ENCODE data around the gene GUK1.

The GUK1 gene

GRCh38 chr1:228136901-228137300 lies 3.2 kb upstream of the GUK1 start:
- no peak for DNase-seq

GRCh38 chr1:228139406-228139930 lies 611 bp upstream of the GUK1 start:
- DNase-seq, result no peak

GRCh38 chr1:228140724-228141225 lies 696 bp downstream of the GUK1 start:
- no peak for DNase-seq

- no peak for DNase-seq
These were observed 1.4 kb downstream of the GUK1 start for GRCh38 chr1:228141226-228142044.

GRCh38 chr1:228142155-228142691 lies 2.1 kb downstream of the GUK1 start:
- DNase-seq, result no peak

- no peak for DNase-seq
These were observed 2.6 kb downstream of the GUK1 start for GRCh38 chr1:228142701-228143136.

- DNase-seq, result no peak
These were observed 3.6 kb downstream of the GUK1 start for GRCh38 chr1:228143480-228144192.

- no peak for DNase-seq
These were observed 4.3 kb downstream of the GUK1 start for GRCh38 chr1:228144193-228144992.

GRCh38 chr1:228144993-228145343 lies 4.9 kb downstream of the GUK1 start:
- no peak for DNase-seq

- no peak for DNase-seq
These were observed 5.7 kb downstream of the GUK1 start for GRCh38 chr1:228145463-228146416.

GRCh38 chr1:228146417-228147150 lies 6.5 kb downstream of the GUK1 start:
- DNase-seq, result no peak

GRCh38 chr1:228147151-228147693 lies 7.1 kb downstream of the GUK1 start:
- no peak for DNase-seq

- no peak for DNase-seq
These were observed 7.7 kb downstream of the GUK1 start for GRCh38 chr1:228147768-228148167.

GRCh38 chr1:228148196-228148861 lies 8.2 kb downstream of the GUK1 start:
- DNase-seq, result no peak

- DNase-seq, result no peak
These were observed 8.9 kb downstream of the GUK1 start for GRCh38 chr1:228148935-228149405.

GRCh38 chr1:228149406-228150119 lies 9.5 kb downstream of the GUK1 start, which contains the start of gene GJC2:
GJC2 (plus strand) TSS chr1:228149930; CDS start chr1:228157759, 7,829 bp downstream.
- no peak for DNase-seq

GRCh38 chr1:228150120-228150460 lies 10.0 kb downstream of the GUK1 start:
- no peak for DNase-seq

GRCh38 chr1:228150461-228151179 lies 10.5 kb downstream of the GUK1 start:
- DNase-seq, result peak; percentile 47

All from eye (tissue), 1 donor.